CD4-positive, CD25-positive, alpha-beta regulatory T cell (primary cell): Measurements from ENCODE around the gene NCOA5. TPM values are rescaled to one million over a fixed set of nuclear protein-coding genes. Genes with fewer than 3 reads are reported as not detected.

Source experiments
- ATAC-seq, 2 donors: fragments of 150-1000 bp; cut with Tn5 transposase; one replicate each; pipeline ENCODE4 v1.10.0; 2021; ENCODE audit warnings: low read depth in 2 of 2, moderate number of reproducible peaks in 2 of 2, moderate library complexity in 1 of 2
- DNase-seq, 3 donors: peaks; one replicate each; pipeline versions ENCODE4 v3.0.0 to v3.0.0-alpha.2; 2012 to 2022; ENCODE audit warnings: mixed read lengths in 1 of 3
- H3K27ac ChIP-seq: one replicate; pipeline ENCODE4 v1.7.0; 2013; ENCODE audit warnings: mild to moderate bottlenecking, low read length; ENCODE audit not compliant: insufficient read depth, poor library complexity, severe bottlenecking
- H3K27me3 ChIP-seq: one replicate; pipeline ENCODE4 v1.7.0; 2013; ENCODE audit warnings: low read length; ENCODE audit not compliant: control insufficient read depth, insufficient read depth
- H3K36me3 ChIP-seq: one replicate; pipeline ENCODE4 v1.7.0; 2013; ENCODE audit warnings: mild to moderate bottlenecking, low read length, moderate library complexity; ENCODE audit not compliant: control insufficient read depth, insufficient read depth
- H3K4me1 ChIP-seq: 2 replicates; pipeline ENCODE4 v1.7.0; 2013; ENCODE audit warnings: mild to moderate bottlenecking, low read length; ENCODE audit not compliant: insufficient read depth, control insufficient read depth, poor library complexity, severe bottlenecking
- H3K4me3 ChIP-seq: one replicate; pipeline ENCODE4 v1.7.0; 2013; ENCODE audit warnings: low read depth, mild to moderate bottlenecking, low read length, moderate library complexity
- H3K9me3 ChIP-seq, 2 experiments: 1 replicate in 1 of 2; 2 replicates in 1 of 2; pipeline ENCODE4 v1.7.0; 2013; ENCODE audit warnings: low read length in 2 of 2, mild to moderate bottlenecking in 1 of 2, moderate library complexity in 1 of 2; ENCODE audit not compliant: control insufficient read depth in 2 of 2
- H3K27ac Mint-ChIP-seq, 3 donors: one replicate each; pipeline ENCODE4 v1.8.0; 2020 to 2022; ENCODE audit warnings: mild to moderate bottlenecking in 3 of 3, mixed read lengths in 3 of 3, moderate library complexity in 2 of 3
- H3K27me3 Mint-ChIP-seq: one replicate; pipeline ENCODE4 v1.8.0; 2022; ENCODE audit warnings: mild to moderate bottlenecking, mixed read lengths
- H3K36me3 Mint-ChIP-seq: one replicate; pipeline ENCODE4 v1.8.0; 2020; ENCODE audit warnings: mixed read lengths
- H3K4me1 Mint-ChIP-seq, 4 donors: one replicate each; pipeline ENCODE4 v1.8.0; 2020 to 2022; ENCODE audit warnings: mixed read lengths in 4 of 4, mild to moderate bottlenecking in 1 of 4
- H3K4me3 Mint-ChIP-seq, 4 donors: one replicate each; pipeline ENCODE4 v1.8.0; 2020 to 2022; ENCODE audit warnings: mild to moderate bottlenecking in 4 of 4, mixed read lengths in 4 of 4, moderate library complexity in 3 of 4
- H3K9me3 Mint-ChIP-seq, 7 donors: one replicate each; pipeline ENCODE4 v1.8.0; 2020 to 2022; ENCODE audit warnings: mixed read lengths in 7 of 7, mild to moderate bottlenecking in 3 of 7, moderate library complexity in 2 of 7
- polyA plus RNA-seq, 4 donors: library from polyadenylated mRNA; unstranded; fragments of 300-500 nt; fragmentation: Illumina TruSeq; gene quantifications; one replicate each; pipeline ENCODE4 v1.2.3, GENCODE V29; 2021
- total RNA-seq: library from RNA; stranded (reverse); gene quantifications from one replicate; pipeline ENCODE4 v1.2.3, GENCODE V29; 2022

The NCOA5 gene
- total and polyA plus RNA-seq, 5 donors from 2014 or later, result 20.1 to 38.5 (median 31.2) TPM

DNA sequence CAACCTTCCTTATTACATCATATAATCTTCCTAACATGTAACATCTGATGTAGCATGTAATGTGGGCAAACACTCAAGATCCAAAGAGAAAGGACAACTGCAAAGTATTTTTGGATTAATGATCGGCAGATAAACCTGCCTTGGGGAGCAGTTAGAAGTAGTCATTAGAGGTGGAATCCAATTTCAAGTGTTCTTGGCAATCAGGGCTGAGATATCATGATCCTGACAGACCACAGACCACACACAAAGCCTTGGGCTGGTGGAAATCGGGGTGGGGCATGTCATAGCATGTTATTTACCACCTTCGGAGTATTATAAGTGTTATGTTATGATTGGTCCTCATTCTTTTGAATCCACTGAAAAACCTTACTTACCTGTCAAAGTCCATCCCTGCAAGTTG is 16.3 kb downstream of the NCOA5 start:
- no peak overlapping the region for H3K4me3 ChIP-seq
- Mint-ChIP-seq H3K27me3 (no peaks in the 10 kb centered on the region), H3K4me3 (no peak overlapping the region), H3K4me1 (peaks cover 6 to 13% (median 8%) of the 10 kb centered on the region in 4 donors), H3K36me3 (peaks cover 34% of the 10 kb centered on the region), H3K9me3 (no peaks in the 10 kb centered on the region), H3K27ac (no peak overlapping the region)
- no peak overlapping the region for H3K27ac ChIP-seq
- H3K27me3 ChIP-seq, result no peaks in the 10 kb centered on the region
- H3K36me3 ChIP-seq, result peaks cover 61% of the 10 kb centered on the region
- no peaks in the 10 kb centered on the region for H3K9me3 ChIP-seq
- DNase-seq (no peak), ATAC-seq (no peak)
- H3K4me1 ChIP-seq, result no peaks in the 10 kb centered on the region

DNA sequence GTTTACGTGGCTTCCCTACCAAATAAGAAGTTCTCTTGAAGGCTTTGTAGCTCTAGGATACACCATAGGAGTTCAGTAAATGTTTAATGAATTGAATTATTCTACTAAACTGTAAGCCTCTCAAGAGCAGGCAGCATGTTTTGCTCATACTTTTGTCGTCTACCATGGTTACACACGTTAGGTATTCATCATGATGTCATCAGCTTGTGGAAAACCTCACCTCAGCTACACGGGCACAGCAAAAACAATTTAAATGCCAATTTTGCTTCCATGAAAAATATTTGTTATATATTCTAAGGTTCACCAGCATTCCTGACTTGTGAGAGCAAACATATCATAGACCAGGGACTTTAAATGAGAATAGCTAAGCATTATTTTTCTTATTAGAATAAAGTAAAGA is 16.7 kb downstream of the NCOA5 start:
- Mint-ChIP-seq H3K9me3 (no peaks in the 10 kb centered on the region), H3K36me3 (peaks cover 38% of the 10 kb centered on the region), H3K27me3 (no peaks in the 10 kb centered on the region), H3K4me1 (peaks cover 6 to 13% (median 8%) of the 10 kb centered on the region in 4 donors), H3K4me3 (no peak overlapping the region), H3K27ac (no peak overlapping the region)
- no peak for DNase-seq
- H3K9me3 ChIP-seq, result no peaks in the 10 kb centered on the region
- peaks cover 61% of the 10 kb centered on the region for H3K36me3 ChIP-seq
- no peaks in the 10 kb centered on the region for H3K4me1 ChIP-seq
- ATAC-seq, result no peak
- no peak overlapping the region for H3K27ac ChIP-seq
- H3K27me3 ChIP-seq, result no peaks in the 10 kb centered on the region
- H3K4me3 ChIP-seq, result no peak overlapping the region

- peaks cover 6 to 13% (median 8%) of the 10 kb centered on the region in 4 donors for H3K4me1 Mint-ChIP-seq
- peaks cover 37% of the 10 kb centered on the region for H3K36me3 Mint-ChIP-seq
- H3K9me3 Mint-ChIP-seq, result no peaks in the 10 kb centered on the region
- no peak overlapping the region for H3K27ac Mint-ChIP-seq
- peaks cover 65% of the 10 kb centered on the region for H3K36me3 ChIP-seq
- no peak overlapping the region for H3K4me3 ChIP-seq
- no peaks in the 10 kb centered on the region for H3K27me3 Mint-ChIP-seq
- H3K4me1 ChIP-seq, result no peaks in the 10 kb centered on the region
- no peak for DNase-seq
- ATAC-seq, result no peak
- no peak overlapping the region for H3K27ac ChIP-seq
- H3K27me3 ChIP-seq, result no peaks in the 10 kb centered on the region
- H3K4me3 Mint-ChIP-seq, result no peak overlapping the region
- H3K9me3 ChIP-seq, result no peaks in the 10 kb centered on the region
These were observed 18.2 kb downstream of the NCOA5 start for GRCh38 chr20:46071573-46071972.

GRCh38 chr20:46070215-46070900 is 19.4 kb downstream of the NCOA5 start:
- H3K27ac Mint-ChIP-seq, result no peak overlapping the region
- no peak overlapping the region for H3K27ac ChIP-seq
- H3K27me3 Mint-ChIP-seq, result no peaks in the 10 kb centered on the region
- no peaks in the 10 kb centered on the region for H3K9me3 ChIP-seq
- peaks cover 6 to 9% (median 8%) of the 10 kb centered on the region in 4 donors for H3K4me1 Mint-ChIP-seq
- peaks cover 34% of the 10 kb centered on the region for H3K36me3 Mint-ChIP-seq
- H3K4me3 ChIP-seq, result no peak overlapping the region
- no peaks in the 10 kb centered on the region for H3K27me3 ChIP-seq
- no peak for ATAC-seq
- no peak for DNase-seq
- no peak overlapping the region for H3K4me3 Mint-ChIP-seq
- H3K36me3 ChIP-seq, result peaks cover 69% of the 10 kb centered on the region
- no peaks in the 10 kb centered on the region for H3K4me1 ChIP-seq
- no peaks in the 10 kb centered on the region for H3K9me3 Mint-ChIP-seq

GRCh38 chr20:46065691-46066090 is 24.1 kb downstream of the NCOA5 start:
- H3K9me3 ChIP-seq, result no peaks in the 10 kb centered on the region
- H3K36me3 ChIP-seq, result peaks cover 92% of the 10 kb centered on the region
- H3K27me3 ChIP-seq, result no peaks in the 10 kb centered on the region
- no peaks in the 10 kb centered on the region for H3K9me3 Mint-ChIP-seq
- H3K4me1 ChIP-seq, result peaks cover 25% of the 10 kb centered on the region
- H3K27me3 Mint-ChIP-seq, result peaks cover under 1% of the 10 kb centered on the region
- no peak overlapping the region for H3K4me3 ChIP-seq
- peaks cover 63% of the 10 kb centered on the region for H3K36me3 Mint-ChIP-seq
- H3K27ac Mint-ChIP-seq, result peak overlapping the region in 1 of 3 donors; percentile 68
- H3K27ac ChIP-seq, result no peak overlapping the region
- ATAC-seq (no peak), DNase-seq (no peak)
- no peak overlapping the region for H3K4me3 Mint-ChIP-seq
- peaks cover 21 to 40% (median 29%) of the 10 kb centered on the region in 4 donors for H3K4me1 Mint-ChIP-seq

- no peak for DNase-seq
- H3K4me1 ChIP-seq, result peaks cover 32% of the 10 kb centered on the region
- Mint-ChIP-seq H3K4me1 (peaks cover 28 to 47% (median 36%) of the 10 kb centered on the region in 4 donors), H3K4me3 (no peak overlapping the region), H3K27ac (peak overlapping the region in 2 of 3 donors; percentile 8 to 68), H3K36me3 (peaks cover 70% of the 10 kb centered on the region), H3K9me3 (no peaks in the 10 kb centered on the region), H3K27me3 (peaks cover 7% of the 10 kb centered on the region)
- no peak for ATAC-seq
- no peak overlapping the region for H3K4me3 ChIP-seq
- H3K27ac ChIP-seq, result no peak overlapping the region
- no peaks in the 10 kb centered on the region for H3K9me3 ChIP-seq
- H3K27me3 ChIP-seq, result no peaks in the 10 kb centered on the region
- H3K36me3 ChIP-seq, result peaks cover 91% of the 10 kb centered on the region
These were observed 24.8 kb downstream of the NCOA5 start for GRCh38 chr20:46065006-46065405.

- no peak overlapping the region for H3K27ac ChIP-seq
- no peaks in the 10 kb centered on the region for H3K9me3 ChIP-seq
- Mint-ChIP-seq H3K36me3 (peaks cover 71% of the 10 kb centered on the region), H3K27me3 (peaks cover 10% of the 10 kb centered on the region), H3K4me3 (no peak overlapping the region), H3K27ac (peak overlapping the region in 2 of 3 donors; percentile 4 to 85), H3K4me1 (peaks cover 32 to 60% (median 45%) of the 10 kb centered on the region in 4 donors), H3K9me3 (no peaks in the 10 kb centered on the region)
- H3K4me1 ChIP-seq, result peaks cover 45% of the 10 kb centered on the region
- peaks cover 78% of the 10 kb centered on the region for H3K36me3 ChIP-seq
- peaks cover 2% of the 10 kb centered on the region for H3K27me3 ChIP-seq
- H3K4me3 ChIP-seq, result no peak overlapping the region
- DNase-seq (no peak), ATAC-seq (no peak)
These were observed 26.1 kb downstream of the NCOA5 start for GRCh38 chr20:46063652-46064054.

GRCh38 chr20:46063151-46063550 is 26.6 kb downstream of the NCOA5 start:
- Histone ChIP-seq H3K4me1 (peaks cover 50% of the 10 kb centered on the region), H3K36me3 (peaks cover 73% of the 10 kb centered on the region), H3K27ac (no peak overlapping the region), H3K27me3 (peaks cover 2% of the 10 kb centered on the region), H3K4me3 (no peak overlapping the region), H3K9me3 (no peaks in the 10 kb centered on the region)
- Mint-ChIP-seq H3K36me3 (peaks cover 66% of the 10 kb centered on the region), H3K4me1 (peaks cover 32 to 64% (median 47%) of the 10 kb centered on the region in 4 donors), H3K27me3 (peaks cover 13% of the 10 kb centered on the region), H3K27ac (peak overlapping the region in 2 of 3 donors; percentile 4 to 85), H3K4me3 (no peak overlapping the region), H3K9me3 (no peaks in the 10 kb centered on the region)
- ATAC-seq, result no peak
- DNase-seq, result no peak
